OCI-LY3 (cell line): ENCODE measurements around the gene TOMM7.

Experiments used
- H2AFZ ChIP-seq: fragments of 200-600, 300-600 bp; shearing (Covaris generic); 2 replicates; pipeline ENCODE4 v1.6.0; 2014; ENCODE audit warnings: antibody characterized with exemption, low read depth, low read length
- H3K27ac ChIP-seq: fragments of 200-600, 300-600 bp; sonication (generic); 2 replicates; pipeline ENCODE4 v1.5.1; 2014; ENCODE audit warnings: mild to moderate bottlenecking, low read length, moderate library complexity, mixed read lengths
- H3K27me3 ChIP-seq: fragments of 200-600, 300-600 bp; sonication (generic); 2 replicates; pipeline ENCODE4 v1.6.1; 2014; ENCODE audit warnings: low read depth, low read length, mixed read lengths
- H3K36me3 ChIP-seq: fragments of 200-600, 300-600 bp; sonication (generic); replicated peaks from 2 replicates; pipeline ENCODE3; 2014; ENCODE audit warnings: low read depth, low read length, mixed read lengths
- H3K4me1 ChIP-seq: fragments of 300-600, 200-600 bp; sonication (generic); 2 replicates; pipeline ENCODE4 v1.6.1; 2014; ENCODE audit warnings: low read length, mixed read lengths
- H3K4me2 ChIP-seq: fragments of 200-600, 300-600 bp; sonication (generic); 2 replicates; pipeline ENCODE4 v1.6.1; 2014; ENCODE audit warnings: low read length, mixed read lengths
- H3K4me3 ChIP-seq: fragments of 300-600, 200-600 bp; sonication (generic); 2 replicates; pipeline ENCODE4 v1.5.1; 2014; ENCODE audit warnings: antibody characterized with exemption, mild to moderate bottlenecking, low read length, moderate library complexity
- H3K79me2 ChIP-seq: fragments of 300-600, 200-600 bp; shearing (Covaris generic); 2 replicates; pipeline ENCODE4 v1.6.1; 2014; ENCODE audit warnings: mild to moderate bottlenecking, low read length, mixed read lengths
- H3K9ac ChIP-seq: fragments of 300-600, 200-600 bp; shearing (Covaris generic); 2 replicates; pipeline ENCODE4 v1.6.0; 2014; ENCODE audit warnings: mild to moderate bottlenecking, low read length, moderate library complexity
- H3K9me3 ChIP-seq: fragments of 200-600, 300-600 bp; shearing (Covaris generic); 2 replicates; pipeline ENCODE4 v1.6.1; 2014; ENCODE audit warnings: low read length, mixed read lengths; ENCODE audit not compliant: insufficient read depth
- H4K20me1 ChIP-seq: fragments of 200-600, 300-600 bp; sonication (generic); 2 replicates; pipeline ENCODE4 v1.6.1; 2016; ENCODE audit warnings: low read length, mixed read lengths; ENCODE audit not compliant: insufficient read depth
- EZH2phosphoT487 ChIP-seq: fragments of 200-600 bp; shearing (Covaris generic); IDR thresholded peaks from 2 replicates; pipeline ENCODE4 v1.6.1; 2018; ENCODE audit warnings: antibody characterized with exemption, mixed run types, low read depth
- TF ChIP-seq, protein P1 (sequence below): fragments of 200-600, 300-600 bp; sonication (generic); IDR thresholded peaks from 2 replicates; pipeline ENCODE4 v1.5.1; 2014; ENCODE audit warnings: antibody characterized with exemption, low read length, low read depth

Gene TOMM7

DNA sequence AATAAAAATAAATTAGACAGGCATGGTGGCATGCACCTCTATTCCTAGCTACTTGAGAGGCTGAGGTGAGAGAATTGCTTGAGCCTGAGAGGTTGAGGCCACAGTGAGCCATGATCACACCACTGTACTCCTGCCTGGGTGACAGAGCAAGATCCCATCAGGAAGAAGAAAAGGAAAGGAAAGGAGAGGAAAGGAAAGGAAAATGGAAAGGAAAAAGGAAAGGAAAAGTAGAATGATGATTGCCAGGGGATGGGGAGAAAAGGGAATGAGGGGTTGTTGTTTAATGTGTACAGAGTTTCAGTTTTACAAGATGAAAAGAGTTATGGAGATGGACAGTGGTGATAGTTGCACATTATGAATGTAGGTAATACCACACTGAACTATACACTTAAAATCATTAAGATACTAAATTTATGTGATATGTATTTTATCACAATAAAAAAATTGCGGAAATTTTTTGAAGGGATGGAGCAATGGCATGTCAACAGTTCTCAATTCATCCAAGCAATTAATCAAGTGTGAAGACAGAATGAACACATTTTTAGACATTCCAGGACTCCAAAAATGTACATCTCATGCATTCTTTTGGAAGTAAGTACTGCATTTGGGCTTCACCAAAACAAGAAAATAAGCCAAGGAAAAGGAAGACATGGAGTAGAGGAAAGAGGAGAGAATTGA, 51.3 kb downstream of the TOMM7 start:
- H3K9ac ChIP-seq, result no peak overlapping the region
- no peak overlapping the region for H3K27ac ChIP-seq
- H2AFZ ChIP-seq, result no peak overlapping the region
- no peaks in the 10 kb centered on the region for H3K9me3 ChIP-seq
- no peak for TF ChIP-seq EZH2phosphoT487
- TF ChIP-seq, protein P1, sequence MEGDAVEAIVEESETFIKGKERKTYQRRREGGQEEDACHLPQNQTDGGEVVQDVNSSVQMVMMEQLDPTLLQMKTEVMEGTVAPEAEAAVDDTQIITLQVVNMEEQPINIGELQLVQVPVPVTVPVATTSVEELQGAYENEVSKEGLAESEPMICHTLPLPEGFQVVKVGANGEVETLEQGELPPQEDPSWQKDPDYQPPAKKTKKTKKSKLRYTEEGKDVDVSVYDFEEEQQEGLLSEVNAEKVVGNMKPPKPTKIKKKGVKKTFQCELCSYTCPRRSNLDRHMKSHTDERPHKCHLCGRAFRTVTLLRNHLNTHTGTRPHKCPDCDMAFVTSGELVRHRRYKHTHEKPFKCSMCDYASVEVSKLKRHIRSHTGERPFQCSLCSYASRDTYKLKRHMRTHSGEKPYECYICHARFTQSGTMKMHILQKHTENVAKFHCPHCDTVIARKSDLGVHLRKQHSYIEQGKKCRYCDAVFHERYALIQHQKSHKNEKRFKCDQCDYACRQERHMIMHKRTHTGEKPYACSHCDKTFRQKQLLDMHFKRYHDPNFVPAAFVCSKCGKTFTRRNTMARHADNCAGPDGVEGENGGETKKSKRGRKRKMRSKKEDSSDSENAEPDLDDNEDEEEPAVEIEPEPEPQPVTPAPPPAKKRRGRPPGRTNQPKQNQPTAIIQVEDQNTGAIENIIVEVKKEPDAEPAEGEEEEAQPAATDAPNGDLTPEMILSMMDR, result no peak
- no peak overlapping the region for H3K4me2 ChIP-seq
- H3K79me2 ChIP-seq, result no peaks in the 10 kb centered on the region
- no peaks in the 10 kb centered on the region for H4K20me1 ChIP-seq
- no peak overlapping the region for H3K4me3 ChIP-seq
- no peaks in the 10 kb centered on the region for H3K36me3 ChIP-seq
- peaks cover under 1% of the 10 kb centered on the region for H3K4me1 ChIP-seq
- H3K27me3 ChIP-seq, result no peaks in the 10 kb centered on the region

- no peaks in the 10 kb centered on the region for H3K27me3 ChIP-seq
- H3K79me2 ChIP-seq, result no peaks in the 10 kb centered on the region
- peak overlapping the region; percentile 14; the same call in 1 of the 2 replicates for H3K9ac ChIP-seq
- H3K27ac ChIP-seq, result peak overlapping the region; percentile 54
- H3K4me1 ChIP-seq, result peaks cover 16% of the 10 kb centered on the region
- H4K20me1 ChIP-seq, result no peaks in the 10 kb centered on the region
- TF ChIP-seq, protein P1, result peak; percentile 13; the same call in 1 of the 2 replicates
- no peak for TF ChIP-seq EZH2phosphoT487
- H3K4me3 ChIP-seq, result peak overlapping the region; percentile 27; the same call in 1 of the 2 replicates
- peak overlapping the region; percentile 70 for H3K4me2 ChIP-seq
- H3K9me3 ChIP-seq, result no peaks in the 10 kb centered on the region
- no peaks in the 10 kb centered on the region for H3K36me3 ChIP-seq
- peak overlapping the region; percentile 61 for H2AFZ ChIP-seq
Measured at GRCh38 chr7:22765609-22766008, 57.0 kb downstream of the TOMM7 start.
